ENCODE data around the gene TMEM123. TPM values are rescaled to one million over a fixed set of nuclear protein-coding genes. Genes with fewer than 3 reads are reported as not detected.
"Not testable (repeated sequence)": the region's sequence is repeated elsewhere in the genome, so short reads cannot be mapped to it uniquely, and the experiment has no call there.

The TMEM123 gene
- total RNA-seq, 1 experiment from 2014 or later: 400 TPM

GRCh38 chr11:102436561-102436960 is 16.0 kb downstream of the TMEM123 start:
- Mint-ChIP-seq H3K9me3 (ENCODE audit: unreplicated experiment) (peaks cover 34% of the 10 kb centered on the region), H3K4me1 (ENCODE audit: low read depth, unreplicated experiment) (peaks cover 6% of the 10 kb centered on the region), H3K27ac (ENCODE audit: unreplicated experiment) (no peak overlapping the region), H3K27me3 (ENCODE audit: insufficient read depth, unreplicated experiment) (no peaks in the 10 kb centered on the region), H3K36me3 (ENCODE audit: insufficient read depth, unreplicated experiment) (peaks cover 84% of the 10 kb centered on the region), H3K4me3 (ENCODE audit: unreplicated experiment) (no peak overlapping the region)
- H3K27me3 ChIP-seq (replicated peaks; ENCODE audit: control insufficient read depth, insufficient read depth, low read length): no peaks in the 10 kb centered on the region
- no TSS peak for BruUV-seq (replicated peaks)
- POLR2A ChIA-PET: no interaction called here
- CTCF ChIA-PET: no interaction called here
- intact Hi-C loops (cut with micrococcal nuclease; ENCODE audit: unreplicated experiment): no loop called here
- H3K9me3 ChIP-seq: peaks cover 40% of the 10 kb centered on the region
- DNase-seq: no peak
- TF ChIP-seq CTCF (IDR thresholded peaks at IDR 0.05; ENCODE audit: insufficient read depth in 1 of 2, low read depth in 1 of 2, low read length in 1 of 2, severe bottlenecking in 1 of 2, unreplicated experiment in 1 of 2): no peak
- no peak overlapping the region for H3K4me3 ChIP-seq (ENCODE audit: low read depth, low read length)
- peaks cover 18% of the 10 kb centered on the region for H3K4me1 ChIP-seq
- H3K36me3 ChIP-seq (ENCODE audit: control insufficient read depth, insufficient read depth, low read length): peaks cover 13% of the 10 kb centered on the region

- Mint-ChIP-seq H3K9me3 (ENCODE audit: unreplicated experiment) (peaks cover 34% of the 10 kb centered on the region), H3K36me3 (ENCODE audit: insufficient read depth, unreplicated experiment) (peaks cover 88% of the 10 kb centered on the region), H3K4me1 (ENCODE audit: low read depth, unreplicated experiment) (peaks cover 7% of the 10 kb centered on the region), H3K27me3 (ENCODE audit: insufficient read depth, unreplicated experiment) (no peaks in the 10 kb centered on the region), H3K4me3 (ENCODE audit: unreplicated experiment) (no peak overlapping the region), H3K27ac (ENCODE audit: unreplicated experiment) (no peak overlapping the region)
- Histone ChIP-seq H3K36me3 (ENCODE audit: control insufficient read depth, insufficient read depth, low read length) (peaks cover 15% of the 10 kb centered on the region), H3K27me3 (replicated peaks; ENCODE audit: control insufficient read depth, insufficient read depth, low read length) (no peaks in the 10 kb centered on the region), H3K9me3 (peaks cover 40% of the 10 kb centered on the region), H3K4me3 (ENCODE audit: low read depth, low read length) (no peak overlapping the region), H3K4me1 (peaks cover 18% of the 10 kb centered on the region)
- intact Hi-C loops (cut with micrococcal nuclease; ENCODE audit: unreplicated experiment): no loop called here
- POLR2A ChIA-PET: no interaction called here
- TF ChIP-seq CTCF (IDR thresholded peaks at IDR 0.05; ENCODE audit: insufficient read depth in 1 of 2, low read depth in 1 of 2, low read length in 1 of 2, severe bottlenecking in 1 of 2, unreplicated experiment in 1 of 2): no peak
- DNase-seq: no peak
- BruUV-seq (replicated peaks): no TSS peak
- CTCF ChIA-PET: no interaction called here
Measured at GRCh38 chr11:102435688-102436087, 16.9 kb downstream of the TMEM123 start.

- H3K4me1 ChIP-seq: peaks cover 22% of the 10 kb centered on the region; the same call in 1 of the 2 replicates
- BruUV-seq (replicated peaks); H3K4me3 Mint-ChIP-seq (ENCODE audit: unreplicated experiment); H3K27me3 Mint-ChIP-seq (ENCODE audit: insufficient read depth, unreplicated experiment); CTCF ChIA-PET; intact Hi-C loops (cut with micrococcal nuclease; ENCODE audit: unreplicated experiment); H3K27me3 ChIP-seq (replicated peaks; ENCODE audit: control insufficient read depth, insufficient read depth, low read length); H3K4me3 ChIP-seq (ENCODE audit: low read depth, low read length); DNase-seq; H3K27ac Mint-ChIP-seq (ENCODE audit: unreplicated experiment); POLR2A ChIA-PET: not testable (repeated sequence)
- H3K9me3 ChIP-seq: peaks cover 34% of the 10 kb centered on the region
- peaks cover 15% of the 10 kb centered on the region for H3K36me3 ChIP-seq (ENCODE audit: control insufficient read depth, insufficient read depth, low read length)
- Mint-ChIP-seq H3K36me3 (ENCODE audit: insufficient read depth, unreplicated experiment) (peaks cover 87% of the 10 kb centered on the region), H3K9me3 (ENCODE audit: unreplicated experiment) (peaks cover 34% of the 10 kb centered on the region), H3K4me1 (ENCODE audit: low read depth, unreplicated experiment) (peaks cover 26% of the 10 kb centered on the region)
Measured at GRCh38 chr11:102433571-102433970, 19.0 kb downstream of the TMEM123 start.

- H3K27ac Mint-ChIP-seq (ENCODE audit: unreplicated experiment): peak overlapping the region; percentile 26
- H3K27me3 Mint-ChIP-seq (ENCODE audit: insufficient read depth, unreplicated experiment); H3K4me3 Mint-ChIP-seq (ENCODE audit: unreplicated experiment); H3K27me3 ChIP-seq (replicated peaks; ENCODE audit: control insufficient read depth, insufficient read depth, low read length); POLR2A ChIA-PET; intact Hi-C loops (cut with micrococcal nuclease; ENCODE audit: unreplicated experiment); BruUV-seq (replicated peaks); DNase-seq; CTCF ChIA-PET; H3K4me3 ChIP-seq (ENCODE audit: low read depth, low read length): not testable (repeated sequence)
- H3K4me1 Mint-ChIP-seq (ENCODE audit: low read depth, unreplicated experiment): peaks cover 26% of the 10 kb centered on the region
- Histone ChIP-seq H3K36me3 (ENCODE audit: control insufficient read depth, insufficient read depth, low read length) (peaks cover 15% of the 10 kb centered on the region), H3K4me1 (peaks cover 24% of the 10 kb centered on the region), H3K9me3 (peaks cover 34% of the 10 kb centered on the region)
- peaks cover 80% of the 10 kb centered on the region for H3K36me3 Mint-ChIP-seq (ENCODE audit: insufficient read depth, unreplicated experiment)
- H3K9me3 Mint-ChIP-seq (ENCODE audit: unreplicated experiment): peaks cover 34% of the 10 kb centered on the region
Measured at GRCh38 chr11:102432560-102432959, 20.0 kb downstream of the TMEM123 start.

All from Caco-2 (cell line).